Cardiac fibroblast (primary cell): ENCODE data around the gene ARMC5.
"Not testable (repeated sequence)": the region's sequence is repeated elsewhere in the genome, so short reads cannot be mapped to it uniquely, and the experiment has no call there.

Source experiments
- DNase-seq, 2 donors: peaks; one replicate each; pipeline versions ENCODE4 v3.0.0 to v3.0.0-alpha.2; 2010; ENCODE audit warnings: low read depth in 2 of 2
- H3K4me3 ChIP-seq, 2 donors: replicated peaks in 1 of 2; 1 replicate in 1 of 2; 2 replicates in 1 of 2; pipeline ENCODE4 v1.5.1; 2011; ENCODE audit warnings: low read depth in 2 of 2, low read length in 2 of 2, mild to moderate bottlenecking in 2 of 2, moderate library complexity in 1 of 2
- CTCF ChIP-seq: IDR thresholded peaks from one replicate; pipeline ENCODE4 v1.5.1; 2011; ENCODE audit warnings: low read depth, mild to moderate bottlenecking, low read length, inconsistent platforms

The ARMC5 gene

GRCh38 chr16:31413943-31414342 is 45.4 kb upstream of the ARMC5 start:
- H3K4me3 ChIP-seq: no peak overlapping the region
- DNase-seq: no peak
- no peak for TF ChIP-seq CTCF

- no peak for DNase-seq
- TF ChIP-seq CTCF: no peak
- no peak overlapping the region for H3K4me3 ChIP-seq
These were observed 44.6 kb upstream of the ARMC5 start for GRCh38 chr16:31414706-31415105.

- no peak for TF ChIP-seq CTCF
- DNase-seq: no peak
These were observed 42.9 kb upstream of the ARMC5 start for GRCh38 chr16:31416371-31416770.

GRCh38 chr16:31417036-31417435 is 42.3 kb upstream of the ARMC5 start:
- DNase-seq, H3K4me3 ChIP-seq: not testable (repeated sequence)

More at GRCh38 chr16:31416371-31416770, 42.9 kb upstream of the ARMC5 start:
- H3K4me3 ChIP-seq: no peak overlapping the region

GRCh38 chr16:31417916-31418315 is 41.4 kb upstream of the ARMC5 start:
- TF ChIP-seq CTCF: no peak
- DNase-seq: no peak
- H3K4me3 ChIP-seq: no peak overlapping the region

- H3K4me3 ChIP-seq: no peak overlapping the region
- no peak for DNase-seq
- TF ChIP-seq CTCF: no peak
These were observed 39.3 kb upstream of the ARMC5 start for GRCh38 chr16:31420037-31420436.

GRCh38 chr16:31421587-31421986 is 37.7 kb upstream of the ARMC5 start:
- no peak for TF ChIP-seq CTCF
- no peak for DNase-seq
- no peak overlapping the region for H3K4me3 ChIP-seq

- no peak for DNase-seq
- TF ChIP-seq CTCF: no peak
- no peak overlapping the region for H3K4me3 ChIP-seq
These were observed 36.1 kb upstream of the ARMC5 start for GRCh38 chr16:31423241-31423640.
